HG03135 (cell line): Measurements from ENCODE around the gene ALDH1L1.

Experiments used
- ATAC-seq: cut with Tn5 transposase; IDR thresholded peaks from one replicate; pipeline ENCODE4 v1.9.1; 2021; ENCODE audit warnings: mild to moderate bottlenecking, moderate library complexity; ENCODE audit not compliant: unreplicated experiment

The ALDH1L1 gene

GRCh38 chr3:126135406-126136076 is 44.8 kb downstream of the ALDH1L1 start:
- ATAC-seq, result no peak

- ATAC-seq, result no peak
These were observed 45.3 kb downstream of the ALDH1L1 start for GRCh38 chr3:126135071-126135405.

- ATAC-seq, result no peak
These were observed 46.0 kb downstream of the ALDH1L1 start for GRCh38 chr3:126134219-126134975.

GRCh38 chr3:126133606-126134005 is 46.8 kb downstream of the ALDH1L1 start:
- ATAC-seq, result no peak

- ATAC-seq, result no peak
These were observed 47.5 kb downstream of the ALDH1L1 start for GRCh38 chr3:126132751-126133511.

- no peak for ATAC-seq
These were observed 48.3 kb downstream of the ALDH1L1 start for GRCh38 chr3:126131881-126132750.

GRCh38 chr3:126130981-126131745 is 49.2 kb downstream of the ALDH1L1 start:
- no peak for ATAC-seq

- no peak for ATAC-seq
These were observed 50.1 kb downstream of the ALDH1L1 start for GRCh38 chr3:126130081-126130855.

GRCh38 chr3:126129398-126129891 is 50.9 kb downstream of the ALDH1L1 start:
- ATAC-seq, result no peak

- no peak for ATAC-seq
These were observed 51.6 kb downstream of the ALDH1L1 start for GRCh38 chr3:126128504-126129397.

GRCh38 chr3:126127904-126128303 is 52.5 kb downstream of the ALDH1L1 start:
- ATAC-seq, result no peak

GRCh38 chr3:126127452-126127851 is 52.9 kb downstream of the ALDH1L1 start:
- ATAC-seq, result no peak

- no peak for ATAC-seq
These were observed 53.5 kb downstream of the ALDH1L1 start for GRCh38 chr3:126126811-126127431.

- ATAC-seq, result no peak
These were observed 54.1 kb downstream of the ALDH1L1 start for GRCh38 chr3:126126286-126126685.

- no peak for ATAC-seq
These were observed 54.6 kb downstream of the ALDH1L1 start for GRCh38 chr3:126125781-126126251.

GRCh38 chr3:126125341-126125740 is 55.0 kb downstream of the ALDH1L1 start:
- ATAC-seq, result no peak

GRCh38 chr3:126124896-126125295 is 55.5 kb downstream of the ALDH1L1 start:
- ATAC-seq, result no peak
